Chondrocyte (in vitro differentiated cells): ENCODE results near the gene COQ3. TPM values are rescaled to one million over a fixed set of nuclear protein-coding genes. Genes with fewer than 3 reads are reported as not detected.

Experiments
- DNase-seq: peaks from one replicate; pipeline ENCODE4 v3.0.0; 2021; ENCODE audit warnings: mixed read lengths, low spot score
- H3K27ac Mint-ChIP-seq: one replicate; pipeline ENCODE4 v1.8.0; 2021; ENCODE audit warnings: mild to moderate bottlenecking, moderate library complexity, mixed read lengths; ENCODE audit not compliant: unreplicated experiment
- H3K27me3 Mint-ChIP-seq: 2 replicates; pipeline ENCODE4 v1.8.0; 2021; ENCODE audit warnings: low read depth, mixed read lengths
- H3K36me3 Mint-ChIP-seq: 2 replicates; pipeline ENCODE4 v1.8.0; 2021; ENCODE audit warnings: low read depth, mixed read lengths
- H3K4me1 Mint-ChIP-seq: 2 replicates; pipeline ENCODE4 v1.8.0; 2021; ENCODE audit warnings: low read depth, mild to moderate bottlenecking, mixed read lengths
- H3K4me3 Mint-ChIP-seq: one replicate; pipeline ENCODE4 v1.8.0; 2021; ENCODE audit warnings: mild to moderate bottlenecking, moderate library complexity, mixed read lengths; ENCODE audit not compliant: unreplicated experiment
- H3K9me3 Mint-ChIP-seq: 2 replicates; pipeline ENCODE4 v1.8.0; 2021; ENCODE audit warnings: low read depth, mixed read lengths
- CTCF ChIP-seq: fragments of 200-600 bp; sonication (generic); IDR thresholded peaks from 2 replicates; pipeline ENCODE4 v1.5.0; 2021; ENCODE audit warnings: antibody characterized with exemption, mild to moderate bottlenecking, moderate library complexity
- total RNA-seq: library from RNA; stranded (reverse); gene quantifications from 3 replicates; pipeline ENCODE4 v1.2.1, GENCODE V29; 2021

Gene COQ3
- total RNA-seq, 1 donor from 2014 or later: 3.7 TPM

DNA sequence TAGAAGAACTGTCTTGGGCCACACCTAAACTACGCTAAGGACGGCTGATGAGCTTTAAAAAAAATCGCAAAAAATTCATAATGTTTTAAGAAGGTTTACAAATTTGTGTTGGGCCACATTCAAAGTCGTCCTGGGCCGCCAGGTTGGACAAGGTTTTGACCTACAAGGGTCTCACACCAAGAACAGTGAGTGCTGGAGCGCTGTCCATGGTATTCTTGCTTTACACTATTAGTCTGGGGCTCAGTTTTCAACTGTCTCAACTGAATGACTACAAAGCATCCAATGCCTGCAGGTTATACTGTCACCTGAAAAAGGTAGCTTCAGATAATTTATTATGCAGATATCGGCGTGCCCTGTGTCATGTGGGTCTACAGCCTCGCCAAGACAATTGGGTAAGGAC lies 40.9 kb downstream of the COQ3 start:
- peaks cover 1% of the 10 kb centered on the region for H3K36me3 Mint-ChIP-seq

GRCh38 chr6:99350573-99350972 lies 43.4 kb downstream of the COQ3 start:
- Mint-ChIP-seq H3K4me3 (no peak overlapping the region), H3K9me3 (no peaks in the 10 kb centered on the region), H3K27ac (no peak overlapping the region), H3K4me1 (peaks cover 10% of the 10 kb centered on the region), H3K36me3 (no peaks in the 10 kb centered on the region), H3K27me3 (peaks cover 15% of the 10 kb centered on the region)
- DNase-seq: no peak
- no peak for TF ChIP-seq CTCF

More for the DNA sequence above, 40.9 kb downstream of the COQ3 start:
- Mint-ChIP-seq H3K9me3 (peaks cover 3% of the 10 kb centered on the region), H3K27ac (no peak overlapping the region), H3K4me1 (peaks cover 6% of the 10 kb centered on the region), H3K4me3 (no peak overlapping the region), H3K27me3 (peaks cover 35% of the 10 kb centered on the region)
- no peak for TF ChIP-seq CTCF
- no peak for DNase-seq

- TF ChIP-seq CTCF: peak; percentile 64
- DNase-seq: no peak
- Mint-ChIP-seq H3K27me3 (peaks cover 8% of the 10 kb centered on the region), H3K36me3 (no peaks in the 10 kb centered on the region), H3K9me3 (no peaks in the 10 kb centered on the region), H3K4me3 (peak within 1 kb of the TSS; percentile 75), H3K27ac (peak within 1 kb of the TSS; percentile 41), H3K4me1 (peaks cover 13% of the 10 kb centered on the region)
Measured at GRCh38 chr6:99349171-99350141, 44.5 kb downstream of the COQ3 start, which contains the start of gene FAXC. Gene FAXC (minus strand): TSS chr6:99349674. CDS start chr6:99349372, 302 bp downstream.

DNA sequence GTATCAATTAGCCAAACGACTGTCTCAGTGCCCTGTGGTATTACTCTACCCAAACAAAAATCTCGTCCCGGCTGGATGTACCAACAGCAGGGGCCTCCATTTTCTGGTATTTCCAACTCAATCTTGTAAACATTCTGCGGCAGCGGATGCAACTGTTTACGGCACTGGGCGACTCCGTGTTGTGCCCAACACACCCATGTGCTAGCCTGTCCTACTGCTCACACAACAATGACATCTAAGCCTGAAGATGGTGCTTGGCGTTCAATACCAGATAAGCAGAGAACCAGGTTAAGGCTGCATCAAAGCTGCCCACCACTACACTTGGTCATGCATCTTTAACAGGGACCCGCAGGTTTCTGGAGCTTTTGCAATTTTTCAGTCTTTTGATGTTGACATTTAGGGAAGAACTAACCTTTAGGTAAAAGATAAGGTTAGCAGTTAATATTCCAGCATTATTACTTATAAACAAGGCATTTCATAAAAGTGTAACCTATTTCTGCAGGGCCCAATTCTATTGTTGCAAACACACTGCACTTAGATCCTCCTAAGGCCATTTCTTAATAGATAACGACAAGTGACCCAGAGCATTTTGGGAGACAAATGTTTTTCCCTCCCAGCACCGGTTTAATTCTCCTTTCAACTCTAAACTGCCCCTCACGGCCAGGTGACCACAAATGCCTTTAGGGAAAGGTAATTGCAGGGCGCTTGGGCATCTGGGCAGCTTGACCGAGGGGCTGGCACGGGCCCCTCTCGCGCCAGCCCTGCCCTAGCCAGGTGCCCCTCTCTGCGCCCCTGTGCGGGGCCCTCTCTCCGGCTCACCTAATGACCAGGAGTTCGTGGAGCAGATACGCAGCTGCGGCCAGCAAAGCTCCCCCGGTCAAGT lies 45.5 kb downstream of the COQ3 start:
- no peak for DNase-seq
- TF ChIP-seq CTCF: no peak
- Mint-ChIP-seq H3K9me3 (no peaks in the 10 kb centered on the region), H3K27ac (peak overlapping the region; percentile 41), H3K4me3 (peak overlapping the region; percentile 75), H3K4me1 (peaks cover 21% of the 10 kb centered on the region), H3K36me3 (no peaks in the 10 kb centered on the region), H3K27me3 (peaks cover 3% of the 10 kb centered on the region)

GRCh38 chr6:99347804-99348203 lies 46.2 kb downstream of the COQ3 start:
- no peaks in the 10 kb centered on the region for H3K9me3 Mint-ChIP-seq
- no peak overlapping the region for H3K27ac Mint-ChIP-seq
- no peak for DNase-seq
- peaks cover 21% of the 10 kb centered on the region for H3K4me1 Mint-ChIP-seq
- no peaks in the 10 kb centered on the region for H3K36me3 Mint-ChIP-seq
- H3K27me3 Mint-ChIP-seq: no peaks in the 10 kb centered on the region
- no peak overlapping the region for H3K4me3 Mint-ChIP-seq
- TF ChIP-seq CTCF: no peak
